Brain microvascular endothelial cell (primary cell): ENCODE measurements around the gene JARID2.

Source experiments
- DNase-seq: peaks from one replicate; pipeline ENCODE4 v3.0.0-alpha.2; 2020
- H3K27ac ChIP-seq: fragments of 250-450 bp; sonication (Bioruptor Pico); 2 replicates; pipeline ENCODE4 v1.5.1; 2020; ENCODE audit warnings: mild to moderate bottlenecking, moderate library complexity
- H3K27me3 ChIP-seq: fragments of 250-450 bp; sonication (Bioruptor Pico); replicated peaks from 2 replicates; pipeline ENCODE4 v1.5.1; 2020; ENCODE audit warnings: mild to moderate bottlenecking
- H3K36me3 ChIP-seq: fragments of 250-450 bp; sonication (Bioruptor Pico); replicated peaks from 2 replicates; pipeline ENCODE4 v1.5.1; 2020; ENCODE audit warnings: mild to moderate bottlenecking
- H3K4me3 ChIP-seq: 2 replicates; pipeline ENCODE4 v1.5.1; 2011; ENCODE audit warnings: low read depth, mild to moderate bottlenecking, control low read depth, low read length, moderate library complexity
- CTCF ChIP-seq: IDR thresholded peaks from 2 replicates; pipeline ENCODE4 v1.5.1; 2011; ENCODE audit warnings: low read depth, mild to moderate bottlenecking, moderate library complexity, low read length, control low read depth, inconsistent platforms; ENCODE audit errors: missing control alignments
- in situ Hi-C: cut with HindIII; loops from 2 replicates; pipeline ENCODE4 v1.10.0; 2017; ENCODE audit warnings: low sequenced_read_pairs, low pct_ligation_motif_present

The JARID2 gene

GRCh38 chr6:15490242-15491100 lies 244.6 kb downstream of the JARID2 start:
- H3K36me3 ChIP-seq, result peaks cover 12% of the 10 kb centered on the region
- H3K4me3 ChIP-seq, result no peak overlapping the region
- no peaks in the 10 kb centered on the region for H3K27me3 ChIP-seq
- in situ Hi-C loops, result no loop called here
- DNase-seq, result no peak
- no peak for TF ChIP-seq CTCF
- H3K27ac ChIP-seq, result no peak overlapping the region

GRCh38 chr6:15491255-15491985 lies 245.6 kb downstream of the JARID2 start:
- in situ Hi-C loops, result no loop called here
- H3K27ac ChIP-seq, result peak overlapping the region; percentile 19
- no peaks in the 10 kb centered on the region for H3K27me3 ChIP-seq
- TF ChIP-seq CTCF, result peak; percentile 99
- no peak overlapping the region for H3K4me3 ChIP-seq
- H3K36me3 ChIP-seq, result peaks cover 14% of the 10 kb centered on the region
- peak; percentile 60 for DNase-seq

GRCh38 chr6:15491986-15492269 lies 246.1 kb downstream of the JARID2 start:
- Histone ChIP-seq H3K27me3 (no peaks in the 10 kb centered on the region), H3K4me3 (no peak overlapping the region), H3K27ac (no peak overlapping the region), H3K36me3 (peaks cover 19% of the 10 kb centered on the region)
- in situ Hi-C loops, result no loop called here
- DNase-seq, result no peak
- no peak for TF ChIP-seq CTCF

- TF ChIP-seq CTCF, result no peak
- Histone ChIP-seq H3K36me3 (peaks cover 10% of the 10 kb centered on the region), H3K4me3 (no peak overlapping the region), H3K27ac (no peak overlapping the region), H3K27me3 (no peaks in the 10 kb centered on the region)
- no peak for DNase-seq
- in situ Hi-C loops, result no loop called here
Observed at GRCh38 chr6:15493437-15494168, 247.7 kb downstream of the JARID2 start.

- no peaks in the 10 kb centered on the region for H3K27me3 ChIP-seq
- no peak overlapping the region for H3K4me3 ChIP-seq
- no peak for DNase-seq
- H3K36me3 ChIP-seq, result peaks cover 10% of the 10 kb centered on the region
- no peak for TF ChIP-seq CTCF
- no peak overlapping the region for H3K27ac ChIP-seq
- in situ Hi-C loops, result no loop called here
Observed at GRCh38 chr6:15495375-15495901, 249.6 kb downstream of the JARID2 start.
